GM18498 (cell line): Measurements from ENCODE around the gene CDC14B.
"Not testable (repeated sequence)": the region's sequence is repeated elsewhere in the genome, so short reads cannot be mapped to it uniquely, and the experiment has no call there.

Source experiments
- ATAC-seq: cut with Tn5 transposase; IDR thresholded peaks from one replicate; pipeline ENCODE4 v1.9.1; 2021; ENCODE audit warnings: mild to moderate bottlenecking, moderate library complexity; ENCODE audit not compliant: unreplicated experiment

The CDC14B gene

DNA sequence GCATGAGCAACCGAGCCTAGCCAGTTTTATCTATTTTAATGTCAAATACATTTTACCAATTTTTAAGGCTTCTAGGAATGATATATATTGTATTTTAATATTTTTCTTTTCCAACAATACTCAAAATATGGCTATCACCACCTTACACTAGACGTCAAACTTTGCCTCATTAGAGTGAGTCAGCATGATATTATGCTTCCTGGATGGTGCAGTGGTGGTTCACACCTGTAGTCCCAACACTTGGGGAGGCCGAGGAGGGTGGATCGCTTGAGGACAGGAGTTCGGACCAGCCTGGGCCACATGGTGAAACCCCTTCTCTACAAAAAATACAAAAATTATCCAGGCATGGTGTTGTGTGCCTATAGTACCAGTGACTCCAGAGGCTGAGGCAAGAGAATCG lies 7.3 kb upstream of the CDC14B start:
- ATAC-seq: no peak

DNA sequence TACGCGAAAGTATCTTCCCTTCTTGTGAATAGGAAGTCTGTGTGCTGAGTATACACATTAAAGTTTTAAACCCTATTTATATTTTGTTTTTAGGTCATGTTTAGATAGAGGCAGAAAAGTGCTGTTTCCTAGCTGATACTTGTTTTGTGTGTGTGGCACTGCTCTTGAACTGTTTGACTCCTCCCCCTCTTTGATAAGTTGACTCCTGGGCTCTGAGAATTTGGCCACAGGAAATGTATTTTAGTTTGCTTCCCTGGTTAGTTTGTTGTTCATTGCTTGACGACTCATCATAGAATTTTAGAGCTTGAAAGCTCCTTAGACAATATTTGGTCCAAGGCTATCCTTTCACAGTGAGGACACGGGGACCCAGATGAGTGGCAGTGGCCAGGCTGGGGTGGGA lies 2.0 kb upstream of the CDC14B start:
- no peak for ATAC-seq

DNA sequence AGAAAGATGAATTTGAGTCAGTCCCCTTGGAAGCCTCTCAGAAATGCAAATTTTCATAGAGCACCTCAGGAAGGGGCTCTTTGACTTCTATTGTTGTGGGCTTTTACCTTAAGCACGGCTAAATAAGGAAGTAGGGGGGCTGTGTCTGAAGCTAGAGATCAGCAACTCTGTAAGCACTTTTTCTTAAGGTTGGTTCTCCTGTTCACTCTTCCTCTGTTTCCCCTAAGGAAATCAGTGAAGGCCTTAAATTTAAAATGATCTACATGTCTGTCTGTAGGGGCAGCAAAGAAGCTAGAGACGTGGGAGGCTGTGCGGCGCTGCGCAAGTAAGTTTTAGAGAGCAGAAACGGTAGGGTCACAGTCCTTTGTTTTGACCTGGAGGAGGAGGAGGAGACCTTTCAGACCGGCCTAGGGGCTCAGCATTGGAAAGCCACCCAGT lies 1.2 kb upstream of the CDC14B start:
- ATAC-seq: no peak

DNA sequence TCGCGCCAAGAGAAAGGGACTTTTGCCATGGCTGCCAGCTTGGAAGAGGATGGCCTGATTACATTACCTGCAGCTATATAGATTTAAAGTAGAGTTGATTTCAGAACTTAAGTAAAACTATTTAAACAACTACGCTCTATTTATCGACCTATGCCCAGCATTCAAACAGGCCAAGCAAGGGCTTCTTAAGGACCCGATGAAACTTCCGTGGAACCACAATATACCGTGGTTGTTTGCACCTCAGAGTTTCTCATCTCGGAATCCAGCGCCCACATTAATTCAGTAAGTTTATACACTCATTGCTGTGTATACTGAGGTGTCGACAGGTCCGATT lies 505 bp upstream of the CDC14B start:
- no peak for ATAC-seq

DNA sequence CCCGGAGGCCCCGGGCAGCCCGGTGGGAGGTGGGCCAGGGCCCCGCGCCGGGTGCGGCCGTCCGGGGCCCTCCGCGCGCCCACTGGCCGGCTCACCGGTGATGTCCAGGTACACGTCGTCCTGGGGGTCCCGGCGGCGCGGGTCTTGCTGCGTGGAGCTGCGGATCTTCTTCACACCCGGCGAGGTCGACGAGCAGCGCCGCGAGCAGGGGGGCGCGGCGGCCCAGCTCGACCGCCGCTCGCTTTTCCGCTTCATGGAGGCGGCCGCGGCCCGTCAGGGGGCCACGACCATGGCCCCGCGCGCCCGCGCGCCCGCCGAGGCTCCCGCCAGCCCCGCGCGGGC lies 548 bp downstream of the CDC14B start:
- peak; percentile 21 for ATAC-seq

DNA sequence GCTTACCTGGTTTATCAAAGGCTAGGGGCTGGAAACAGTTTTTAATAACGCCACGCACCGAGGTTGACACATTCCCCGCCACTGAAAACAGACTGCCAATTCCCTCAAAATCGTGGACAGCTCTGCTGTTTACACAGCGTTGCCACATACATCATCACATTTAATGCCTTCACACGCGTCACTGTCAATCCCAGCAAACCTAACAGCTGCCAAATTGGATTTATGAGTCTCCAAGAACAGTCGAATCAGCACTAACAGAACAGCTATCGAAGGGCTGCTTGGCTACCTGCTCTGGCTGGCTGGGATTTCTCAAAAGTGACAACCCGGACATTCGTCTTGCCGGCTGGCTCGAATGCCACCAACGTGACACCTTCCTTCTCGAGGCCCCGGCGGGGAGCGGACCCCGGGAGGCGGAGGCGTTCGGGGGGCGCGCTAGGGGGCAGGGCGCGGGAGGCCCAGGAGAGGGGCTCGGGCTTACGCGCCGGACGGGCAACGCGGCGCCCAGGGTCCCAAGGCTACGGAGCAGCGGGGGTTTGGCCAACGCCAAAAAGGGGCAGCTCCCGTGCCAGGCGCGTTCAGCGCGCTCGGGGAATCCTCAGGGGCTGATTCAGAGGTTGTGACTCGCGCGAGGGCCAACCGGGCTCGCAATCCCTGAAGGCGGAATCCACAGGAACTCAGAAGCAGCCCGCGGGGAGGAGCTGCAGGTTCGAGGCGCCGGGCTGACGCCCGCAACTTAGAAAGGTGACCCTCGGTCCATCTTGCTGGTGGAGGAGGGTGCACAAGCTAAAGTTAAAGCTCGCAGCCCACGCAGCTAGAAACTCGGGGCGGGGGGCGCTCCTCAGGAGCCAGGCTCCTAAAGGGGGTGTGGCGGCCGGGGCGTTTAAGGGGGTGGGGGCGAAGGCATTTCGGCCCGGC lies 1.2 kb downstream of the CDC14B start:
- ATAC-seq: no peak

DNA sequence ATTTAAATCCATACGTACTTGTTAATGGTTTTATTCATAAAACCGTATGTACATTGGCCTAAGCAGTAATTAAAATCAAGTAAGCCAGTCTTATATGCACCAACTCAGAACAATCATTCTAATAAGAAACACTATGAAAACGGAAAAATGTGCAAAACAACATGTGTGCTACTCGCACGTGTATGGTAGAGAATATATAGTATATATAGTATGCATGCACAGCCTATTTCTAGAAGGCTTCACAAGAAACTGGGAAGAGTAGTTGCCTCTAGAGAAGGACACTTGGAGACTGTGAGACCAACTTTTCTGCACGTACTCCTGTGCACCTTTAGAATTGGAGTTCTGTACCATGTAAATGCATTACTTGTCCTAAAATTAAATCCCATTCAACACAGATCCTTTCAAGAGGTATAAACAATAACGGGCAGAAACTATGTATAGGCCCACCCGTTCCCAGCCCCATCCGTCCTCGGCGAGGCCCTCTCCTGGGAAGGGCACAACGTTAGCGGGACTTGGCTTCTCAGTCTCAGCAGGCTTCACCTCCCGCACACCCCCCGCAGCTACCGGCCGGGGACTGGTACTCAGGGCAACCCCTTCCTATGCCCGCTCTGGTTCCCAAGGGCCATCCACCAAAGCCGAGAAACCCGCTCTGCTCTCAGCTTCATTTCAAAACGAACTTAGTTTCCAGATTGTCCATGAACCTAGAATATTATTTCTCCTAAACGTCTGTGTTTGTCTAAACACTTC lies 2.0 kb downstream of the CDC14B start:
- no peak for ATAC-seq

DNA sequence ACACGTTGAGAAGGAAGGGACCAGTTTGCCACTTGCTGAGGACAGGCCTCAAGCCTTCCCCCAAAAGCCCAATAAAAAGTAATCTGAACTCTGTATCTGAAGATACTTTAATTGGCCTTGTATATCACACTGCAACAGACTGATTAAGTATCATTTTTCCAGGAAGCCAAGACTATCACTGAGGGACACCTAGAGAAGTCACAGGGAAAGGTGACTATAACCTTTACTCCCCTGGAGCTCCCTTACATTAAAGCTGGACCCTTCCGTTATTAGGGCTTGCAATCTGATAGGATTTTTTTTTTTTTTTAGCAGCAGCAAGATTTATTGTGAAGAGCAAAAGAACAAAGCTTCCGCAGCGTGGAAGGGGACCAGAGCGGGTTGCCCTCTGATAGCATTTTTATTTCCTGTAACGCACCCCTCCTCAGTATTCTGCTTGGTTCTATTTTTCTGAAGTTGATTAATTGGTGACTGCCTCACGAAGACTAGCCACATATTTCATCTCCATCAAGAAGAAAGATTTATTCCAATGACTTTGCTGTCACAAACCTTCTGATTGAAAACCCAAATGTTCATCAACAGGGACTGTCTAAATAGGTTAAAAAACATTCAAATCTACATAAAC lies 2.7 kb downstream of the CDC14B start:
- no peak for ATAC-seq

DNA sequence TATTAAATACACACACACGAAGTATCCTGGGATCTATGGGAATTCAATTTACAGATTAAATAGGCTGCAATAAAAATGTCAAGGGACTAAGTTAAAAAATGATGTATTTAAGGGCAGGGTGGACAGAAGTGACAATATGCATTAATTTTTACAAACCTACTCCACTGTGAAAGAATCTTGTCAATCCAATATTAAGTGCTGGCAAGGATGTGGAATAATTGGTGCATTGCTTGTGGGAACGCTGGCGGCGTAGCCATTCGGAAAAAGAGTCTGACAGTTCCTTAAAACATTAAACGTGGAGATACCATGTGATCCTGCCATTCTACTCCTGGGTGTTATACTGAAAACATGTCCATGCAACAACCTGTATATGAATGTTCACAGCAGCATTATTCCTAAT lies 4.2 kb downstream of the CDC14B start:
- ATAC-seq: no peak

DNA sequence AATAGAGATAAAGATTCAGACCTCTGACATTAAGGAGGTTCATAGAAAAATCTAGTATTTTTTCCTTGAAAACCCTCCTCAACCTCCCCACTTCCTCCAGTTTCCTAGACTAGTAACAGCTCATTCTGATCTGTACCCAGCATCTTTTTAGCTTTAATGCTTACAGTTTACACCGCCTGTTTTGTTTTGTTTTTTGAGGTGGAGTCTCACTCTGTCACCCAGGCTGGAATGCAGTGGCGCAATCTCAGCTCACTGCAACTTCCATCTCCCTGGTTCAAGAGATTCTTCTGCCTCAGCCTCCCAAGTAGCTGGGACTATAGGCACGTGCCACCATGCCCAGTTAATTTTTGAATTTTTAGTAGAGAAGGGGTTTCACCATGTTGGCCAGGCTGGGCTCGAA lies 5.0 kb downstream of the CDC14B start:
- ATAC-seq: not testable (repeated sequence)

DNA sequence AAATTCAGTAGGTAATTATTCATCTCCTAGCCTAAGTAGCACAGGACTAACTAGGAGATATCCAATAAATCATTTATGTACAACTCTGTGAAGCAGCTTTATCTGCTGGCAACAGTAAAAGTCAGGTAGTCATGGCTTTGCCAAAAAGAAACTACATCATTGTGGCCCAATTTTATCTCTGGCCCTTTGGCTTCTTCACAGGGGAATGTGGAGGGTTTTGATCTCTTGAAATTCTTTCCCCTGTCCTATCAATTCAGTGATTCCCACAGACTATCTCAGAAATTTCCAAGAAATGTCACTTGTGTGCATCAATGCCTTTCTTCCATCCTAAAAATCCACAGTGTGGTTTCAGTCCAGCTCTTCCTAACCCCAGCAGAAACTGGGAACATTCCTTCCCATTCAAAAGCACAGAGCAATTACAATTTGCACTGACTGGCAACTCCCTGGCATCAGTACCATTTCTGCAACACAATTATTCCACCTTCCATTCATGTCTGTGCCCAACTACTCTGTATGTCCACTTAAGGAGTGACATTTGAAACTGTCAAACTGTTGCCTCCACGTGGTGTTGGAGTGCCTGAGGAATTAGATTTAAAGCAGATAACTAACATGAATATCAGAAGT lies 6.6 kb downstream of the CDC14B start:
- no peak for ATAC-seq

DNA sequence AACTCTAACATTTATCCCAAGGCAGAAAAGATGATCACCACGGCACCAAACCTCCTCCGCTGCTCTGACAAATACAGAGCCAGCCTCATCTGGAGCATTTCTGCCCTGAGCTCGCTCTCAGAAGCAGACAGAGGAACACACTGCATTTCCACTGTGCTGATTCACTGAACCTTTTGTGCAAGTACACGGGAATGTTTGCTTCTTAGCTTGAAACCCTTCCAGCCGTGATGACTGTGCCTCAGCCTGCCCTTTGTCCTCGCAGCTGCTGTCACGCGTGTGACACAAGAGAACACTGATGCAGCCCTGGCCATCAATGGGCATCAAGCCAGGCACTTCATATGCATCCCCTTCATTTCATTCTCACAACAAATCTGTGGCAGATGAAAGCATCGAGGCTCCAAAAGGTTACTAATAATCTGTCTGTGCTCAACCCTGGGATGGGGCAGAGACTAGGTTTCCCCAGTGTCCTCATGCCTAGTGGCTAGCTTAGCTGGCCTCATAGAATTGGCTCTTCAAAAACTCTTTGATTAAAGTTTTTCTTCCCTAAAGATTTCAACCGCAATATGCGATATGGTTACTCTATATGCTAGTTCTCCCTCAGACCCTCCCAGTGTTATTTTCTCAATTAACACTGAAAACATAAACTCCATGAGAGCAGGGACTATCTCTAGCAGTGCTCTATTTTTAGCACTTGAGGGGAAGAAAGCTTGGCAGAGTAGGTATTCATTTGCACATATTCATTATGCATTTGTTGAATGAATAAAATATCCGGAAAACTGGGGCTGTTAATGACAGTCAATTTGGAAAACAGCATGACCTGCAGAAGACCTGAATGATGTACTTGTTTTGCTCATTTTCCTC lies 7.3 kb downstream of the CDC14B start:
- no peak for ATAC-seq

DNA sequence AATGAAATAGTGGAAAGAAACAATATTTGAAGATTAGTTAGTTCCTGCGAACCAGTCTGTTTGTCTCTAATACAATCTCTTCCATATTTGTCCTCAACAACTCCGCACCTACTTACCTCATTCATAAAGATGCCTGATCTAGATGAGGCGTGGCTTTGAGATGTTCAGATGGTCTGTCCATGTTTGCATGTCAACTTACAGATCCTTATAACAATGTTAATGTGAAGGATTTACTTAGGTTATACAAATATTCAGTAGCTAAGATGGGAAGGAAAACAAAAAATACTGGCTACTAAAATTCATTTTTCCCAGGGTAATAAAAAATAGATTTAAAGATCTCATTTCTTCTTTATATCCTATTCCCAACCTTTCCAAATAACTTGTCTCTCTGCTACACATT lies 8.3 kb downstream of the CDC14B start:
- no peak for ATAC-seq

DNA sequence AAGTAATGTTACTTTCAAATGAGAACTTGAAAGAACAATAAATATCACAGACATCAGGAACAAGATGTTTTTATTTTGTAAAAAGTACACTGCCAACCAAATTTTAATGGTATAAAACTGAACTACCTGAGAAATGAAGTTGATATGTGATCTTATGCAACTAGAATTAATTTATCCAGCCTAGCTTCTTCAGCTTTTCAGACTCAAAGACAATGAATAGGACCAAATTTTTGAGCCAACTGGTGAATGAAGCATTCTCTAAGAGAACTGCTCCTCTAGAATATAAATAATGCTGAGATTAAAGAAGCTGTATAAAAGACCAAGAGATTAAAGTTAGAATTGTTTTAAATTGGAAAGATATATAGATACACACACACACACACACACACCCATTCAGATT lies 9.9 kb downstream of the CDC14B start:
- no peak for ATAC-seq

DNA sequence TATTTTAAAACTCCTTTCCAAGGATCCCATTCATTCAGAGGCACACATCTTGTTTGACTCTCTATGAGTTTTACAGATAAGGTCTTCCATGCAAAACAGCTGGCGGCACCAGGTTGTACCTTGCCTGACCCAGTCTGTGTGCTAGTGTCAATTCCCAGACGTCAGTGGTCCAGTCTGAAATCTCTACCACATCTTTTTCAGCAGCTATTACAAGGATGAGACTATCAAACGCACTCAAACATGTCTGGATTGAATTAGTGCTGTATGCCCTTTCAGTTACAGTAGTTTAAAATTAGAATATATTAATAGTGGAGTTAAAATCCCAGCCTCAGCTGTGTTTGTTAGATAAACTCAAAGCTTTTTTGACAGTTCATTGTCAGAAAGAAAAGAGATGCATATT lies 11.7 kb downstream of the CDC14B start:
- no peak for ATAC-seq

DNA sequence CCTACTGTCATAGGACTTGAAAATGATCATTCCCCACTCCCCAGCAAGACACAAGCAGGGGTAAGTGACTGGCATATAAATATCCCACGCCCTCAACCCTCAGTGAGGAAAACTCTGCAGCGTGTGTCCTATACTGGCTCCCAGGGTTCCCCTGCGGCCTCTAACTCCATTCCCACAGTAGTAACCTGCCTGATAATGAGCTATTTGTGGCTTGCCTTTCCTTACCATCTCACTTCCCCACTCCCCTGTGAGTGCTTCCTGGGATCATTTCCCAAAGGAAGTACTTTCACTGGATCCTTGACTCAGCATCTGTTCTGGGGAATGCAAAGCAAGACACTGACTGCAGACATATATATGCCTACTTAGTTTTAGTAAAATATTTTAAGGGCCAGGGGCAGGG lies 14.3 kb downstream of the CDC14B start:
- ATAC-seq: no peak

DNA sequence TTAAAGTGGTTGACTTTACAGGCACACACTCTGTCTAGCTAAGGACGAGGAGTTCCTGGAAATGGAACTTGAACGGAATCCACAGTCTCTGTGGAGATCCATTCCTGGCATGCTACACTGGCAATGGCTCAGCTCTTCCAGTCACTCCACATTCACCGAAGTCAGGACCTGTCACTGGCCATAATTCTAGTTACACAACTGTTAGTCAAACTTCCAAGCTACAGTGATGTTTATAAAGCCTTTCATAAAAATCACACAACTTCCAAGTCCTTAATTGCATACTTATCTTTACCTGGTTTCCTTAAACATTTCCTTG lies 15.7 kb downstream of the CDC14B start:
- no peak for ATAC-seq

DNA sequence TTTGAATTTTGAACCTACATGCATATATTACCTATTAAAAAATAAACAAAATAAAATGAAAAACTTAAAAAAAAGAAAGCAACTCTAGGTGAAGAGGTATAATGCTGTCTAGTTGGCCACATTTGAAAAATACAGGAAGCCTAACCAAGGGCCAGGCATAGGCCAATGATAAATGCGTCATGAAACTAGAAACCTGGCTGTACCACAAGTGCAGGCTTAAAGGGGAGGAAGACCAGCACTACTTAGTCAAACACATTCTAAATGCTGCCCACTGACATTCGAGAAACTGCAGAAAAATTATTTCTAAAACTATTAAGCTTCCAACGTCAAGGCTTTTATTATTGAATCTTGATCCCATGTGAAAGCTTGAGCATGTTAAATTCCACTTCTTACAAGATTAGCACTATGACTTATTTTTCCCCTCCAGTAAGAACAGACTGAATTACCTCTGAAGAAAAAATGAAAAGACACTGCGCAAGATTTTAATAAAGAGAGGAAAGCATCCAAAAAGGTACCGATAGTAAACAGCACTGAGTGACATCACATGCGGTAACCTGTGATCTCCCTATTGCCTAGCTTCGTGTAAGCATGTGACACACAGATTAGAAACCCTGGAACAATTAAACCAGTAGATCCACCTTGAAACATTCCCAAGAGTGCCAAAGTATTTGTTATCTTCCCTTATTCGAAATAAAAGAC lies 16.2 kb downstream of the CDC14B start:
- ATAC-seq: no peak

DNA sequence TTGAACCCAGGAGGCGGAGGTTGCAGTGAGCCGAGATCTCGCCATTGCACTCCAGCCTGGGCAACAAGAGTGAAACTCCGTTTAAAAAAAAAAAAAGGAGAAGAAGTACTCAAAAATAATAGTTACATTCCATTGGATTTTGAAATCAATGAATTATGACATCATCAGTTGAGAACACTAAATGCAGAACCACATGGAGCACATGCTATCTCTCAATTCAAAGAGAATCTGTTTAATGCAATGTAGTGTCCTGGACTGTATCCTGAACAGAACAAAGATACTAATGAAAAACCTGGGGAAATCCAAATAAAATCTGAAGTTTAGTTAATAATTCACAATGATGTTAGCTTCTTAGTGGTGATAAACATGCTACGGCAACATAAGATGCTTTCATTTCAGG lies 20.3 kb downstream of the CDC14B start:
- no peak for ATAC-seq

DNA sequence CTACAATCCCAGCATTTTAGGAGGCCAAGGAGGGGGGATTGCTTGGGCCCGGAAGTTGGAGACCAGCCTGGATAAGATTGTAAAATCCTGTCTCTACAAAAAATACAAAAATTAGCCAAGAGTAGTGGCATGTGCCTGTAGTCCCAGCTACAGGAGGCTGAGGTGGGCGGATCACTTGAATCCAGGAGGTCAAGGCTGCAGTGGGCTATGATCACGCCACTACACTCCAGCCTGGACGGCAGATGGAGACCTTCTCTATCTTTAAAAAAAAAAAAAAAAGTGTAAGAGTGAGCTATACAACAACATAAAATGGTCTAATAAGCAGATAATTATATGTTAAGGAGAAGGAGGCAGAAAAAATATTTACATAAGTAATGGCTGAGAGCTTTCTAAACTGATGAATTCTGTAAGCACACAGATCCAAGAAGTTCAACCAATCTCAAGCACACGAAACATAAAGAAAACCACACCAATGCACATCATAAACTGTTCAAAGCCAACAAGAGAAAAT lies 23.0 kb downstream of the CDC14B start:
- ATAC-seq: no peak
